H9 (cell line): Measurements from ENCODE around the gene SHMT2. TPM values are rescaled to one million over a fixed set of nuclear protein-coding genes. Genes with fewer than 3 reads are reported as not detected.

Experiments
- DNase-seq: peaks from one replicate; pipeline ENCODE4 v3.0.0-alpha.2; 2017
- H2AFZ ChIP-seq: one replicate; pipeline ENCODE4 v1.6.1; 2013; ENCODE audit warnings: mild to moderate bottlenecking, low read length, control low read depth, moderate library complexity
- H2AK5ac ChIP-seq: 2 replicates; pipeline ENCODE4 v1.6.1; 2013; ENCODE audit warnings: low read length, control low read depth, mixed read lengths; ENCODE audit not compliant: insufficient read length
- H2BK120ac ChIP-seq: one replicate; pipeline ENCODE4 v1.6.1; 2013; ENCODE audit warnings: low read depth, mild to moderate bottlenecking, low read length, control low read depth, inconsistent platforms; ENCODE audit not compliant: poor library complexity, severe bottlenecking
- H2BK12ac ChIP-seq: 2 replicates; pipeline ENCODE4 v1.6.1; 2013; ENCODE audit warnings: low read length, control low read depth, mixed read lengths, low read depth; ENCODE audit not compliant: insufficient read length
- H2BK15ac ChIP-seq: 2 replicates; pipeline ENCODE4 v1.6.1; 2013; ENCODE audit warnings: low read depth, low read length, control low read depth
- H2BK20ac ChIP-seq: one replicate; pipeline ENCODE4 v1.6.1; 2013; ENCODE audit warnings: low read depth, mild to moderate bottlenecking, low read length, control low read depth, inconsistent platforms; ENCODE audit not compliant: poor library complexity, severe bottlenecking
- H2BK5ac ChIP-seq: 2 replicates; pipeline ENCODE4 v1.6.1; 2013; ENCODE audit warnings: low read length, control low read depth, mixed read lengths; ENCODE audit not compliant: insufficient read length
- H3K14ac ChIP-seq: 2 replicates; pipeline ENCODE4 v1.6.1; 2013; ENCODE audit warnings: low read length, control low read depth; ENCODE audit not compliant: insufficient read depth
- H3K18ac ChIP-seq: 2 replicates; pipeline ENCODE4 v1.6.1; 2013; ENCODE audit warnings: low read depth, mild to moderate bottlenecking, mixed read lengths, low read length, control low read depth; ENCODE audit not compliant: insufficient read length
- H3K23ac ChIP-seq: 2 replicates; pipeline ENCODE4 v1.6.1; 2013; ENCODE audit warnings: low read length, control low read depth, mixed read lengths, low read depth; ENCODE audit not compliant: insufficient read length
- H3K23me2 ChIP-seq: 2 replicates; pipeline ENCODE4 v1.6.1; 2013; ENCODE audit warnings: low read depth, mild to moderate bottlenecking, mixed read lengths, low read length, control low read depth; ENCODE audit not compliant: insufficient read length, poor library complexity, severe bottlenecking
- H3K27ac ChIP-seq: 2 replicates; pipeline ENCODE4 v1.5.1; 2013; ENCODE audit warnings: low read length, control low read depth, mixed read lengths, low read depth; ENCODE audit not compliant: insufficient read length
- H3K27me3 ChIP-seq: 2 replicates; pipeline ENCODE4 v1.6.1; 2013; ENCODE audit warnings: low read length, control low read depth, inconsistent platforms; ENCODE audit not compliant: insufficient read depth
- H3K4ac ChIP-seq: 2 replicates; pipeline ENCODE4 v1.6.1; 2013; ENCODE audit warnings: low read depth, mild to moderate bottlenecking, control low read depth, inconsistent platforms, low read length, moderate library complexity
- H3K4me1 ChIP-seq: 2 replicates; pipeline ENCODE4 v1.6.1; 2013; ENCODE audit warnings: low read length, control low read depth, inconsistent platforms; ENCODE audit not compliant: insufficient read depth
- H3K4me2 ChIP-seq: 2 replicates; pipeline ENCODE4 v1.6.1; 2013; ENCODE audit warnings: low read length, control low read depth, mixed read lengths; ENCODE audit not compliant: insufficient read length, insufficient read depth
- H3K56ac ChIP-seq: 2 replicates; pipeline ENCODE4 v1.6.1; 2013; ENCODE audit warnings: low read depth, mild to moderate bottlenecking, mixed read lengths, low read length, control low read depth; ENCODE audit not compliant: insufficient read length
- H3K79me1 ChIP-seq: 2 replicates; pipeline ENCODE4 v1.6.1; 2013; ENCODE audit warnings: low read depth, mild to moderate bottlenecking, moderate library complexity, low read length, control low read depth, inconsistent platforms; ENCODE audit not compliant: insufficient read depth, poor library complexity, severe bottlenecking
- H3K79me2 ChIP-seq: 2 replicates; pipeline ENCODE4 v1.6.1; 2013; ENCODE audit warnings: low read length, control low read depth, inconsistent platforms; ENCODE audit not compliant: insufficient read depth
- H3K9ac ChIP-seq: 2 replicates; pipeline ENCODE4 v1.6.1; 2013; ENCODE audit warnings: low read length, control low read depth, mixed read lengths; ENCODE audit not compliant: insufficient read length; ENCODE audit errors: extremely low read depth
- H3K9me3 ChIP-seq: one replicate; pipeline ENCODE4 v1.6.1; 2013; ENCODE audit warnings: low read depth, low read length, inconsistent platforms; ENCODE audit not compliant: control insufficient read depth
- H3T11ph ChIP-seq: one replicate; pipeline ENCODE4 v1.6.1; 2013; ENCODE audit warnings: mild to moderate bottlenecking, low read length, control low read depth, inconsistent platforms
- H4K20me1 ChIP-seq: one replicate; pipeline ENCODE4 v1.6.1; 2013; ENCODE audit not compliant: control insufficient read depth, insufficient read length, insufficient read depth
- H4K5ac ChIP-seq: 2 replicates; pipeline ENCODE4 v1.6.1; 2013; ENCODE audit warnings: low read depth, mild to moderate bottlenecking, mixed read lengths, low read length, control low read depth; ENCODE audit not compliant: insufficient read length
- H4K8ac ChIP-seq: replicated peaks from 2 replicates; pipeline ENCODE4 v1.6.1; 2013; ENCODE audit warnings: low read length, control low read depth, mixed read lengths, low read depth; ENCODE audit not compliant: insufficient read length
- H4K91ac ChIP-seq: 2 replicates; pipeline ENCODE4 v1.6.1; 2013; ENCODE audit warnings: low read depth, mild to moderate bottlenecking, moderate library complexity, mixed read lengths, low read length, control low read depth; ENCODE audit not compliant: insufficient read length
- H3K27ac Mint-ChIP-seq, 3 experiments: 2 replicates in 2 of 3; 3 replicates in 1 of 3; pipeline ENCODE4 v1.8.0; 2020 to 2021; ENCODE audit warnings: mixed read lengths in 3 of 3, mild to moderate bottlenecking in 1 of 3, moderate library complexity in 1 of 3
- H3K27me3 Mint-ChIP-seq: 2 replicates; pipeline ENCODE4 v1.8.0; 2021; ENCODE audit warnings: low read depth, mild to moderate bottlenecking, moderate library complexity, mixed read lengths
- H3K36me3 Mint-ChIP-seq, 3 experiments: 2 replicates in 2 of 3; 3 replicates in 1 of 3; pipeline ENCODE4 v1.8.0; 2020 to 2021; ENCODE audit warnings: low read depth in 3 of 3, mixed read lengths in 3 of 3; ENCODE audit not compliant: insufficient read depth in 1 of 3
- H3K4me1 Mint-ChIP-seq, 2 experiments: 2 replicates each; pipeline ENCODE4 v1.8.0; 2020; ENCODE audit warnings: mixed read lengths in 2 of 2
- H3K4me3 Mint-ChIP-seq, 2 experiments: 2 replicates in 1 of 2; 3 replicates in 1 of 2; pipeline ENCODE4 v1.8.0; 2020 to 2021; ENCODE audit warnings: mild to moderate bottlenecking in 2 of 2, mixed read lengths in 2 of 2, moderate library complexity in 1 of 2
- H3K9me3 Mint-ChIP-seq, 2 experiments: 2 replicates in 1 of 2; 3 replicates in 1 of 2; pipeline ENCODE4 v1.8.0; 2020; ENCODE audit warnings: mild to moderate bottlenecking in 2 of 2, mixed read lengths in 2 of 2, moderate library complexity in 1 of 2
- WGBS: extraction: QIAGEN DNeasy Blood & Tissue Kit; methylation state at CpG from one replicate; pipeline ENCODE4 v1.1.7; 2013; ENCODE audit warnings: missing lambda C conversion rate, low lambda C conversion rate, mixed read lengths; ENCODE audit not compliant: insufficient read length; ENCODE audit errors: extremely low coverage; 5-methylcytosine and 5-hydroxymethylcytosine counted together
- total RNA-seq: library from RNA; stranded (reverse); gene quantifications from 2 replicates; pipeline ENCODE4 v1.2.1, GENCODE V29; 2021
- TF ChIP-seq, protein P1 (sequence below): fragments of 200-600 bp; sonication (generic); conservative IDR thresholded peaks from 3 replicates; pipeline ENCODE4 v1.8.0; 2021; ENCODE audit warnings: antibody characterized with exemption, mild to moderate bottlenecking

Gene SHMT2
- total RNA-seq, 1 experiment from 2014 or later: 260 TPM

DNA sequence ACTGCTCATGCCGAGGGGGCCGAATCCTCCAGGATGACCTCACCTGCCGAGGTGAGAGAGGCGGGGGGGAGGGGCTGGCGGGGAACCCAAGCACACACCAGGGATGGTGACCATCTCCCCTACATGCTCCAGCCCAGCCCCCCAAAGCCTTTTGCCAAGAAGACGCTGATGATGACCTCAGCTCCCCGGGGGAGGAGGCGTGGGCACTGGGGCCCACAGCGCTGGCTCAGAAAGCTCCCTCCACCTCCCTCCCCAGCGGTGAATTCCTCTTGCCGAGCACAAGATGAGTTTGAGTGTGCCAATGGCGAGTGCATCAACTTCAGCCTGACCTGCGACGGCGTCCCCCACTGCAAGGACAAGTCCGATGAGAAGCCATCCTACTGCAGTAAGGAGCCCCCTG lies 36.6 kb upstream of the SHMT2 start:
- Histone ChIP-seq H2BK15ac (no peak overlapping the region), H3K79me1 (no peaks in the 10 kb centered on the region), H4K8ac (no peak overlapping the region), H3K18ac (no peak overlapping the region), H3K9me3 (no peaks in the 10 kb centered on the region), H3K23me2 (no peaks in the 10 kb centered on the region), H2BK12ac (no peak overlapping the region), H3K14ac (no peak overlapping the region), H2BK20ac (no peak overlapping the region), H2AFZ (no peak overlapping the region), H4K91ac (no peak overlapping the region), H2AK5ac (no peak overlapping the region), H2BK120ac (no peak overlapping the region), H3K56ac (no peak overlapping the region), H2BK5ac (no peak overlapping the region), H3K23ac (no peak overlapping the region), H3K4me1 (no peaks in the 10 kb centered on the region), H3T11ph (no peak overlapping the region), H3K79me2 (no peaks in the 10 kb centered on the region), H3K9ac (no peak overlapping the region), H3K27me3 (no peaks in the 10 kb centered on the region), H3K4me2 (no peak overlapping the region), H4K5ac (no peak overlapping the region), H3K27ac (no peak overlapping the region), H3K4ac (no peak overlapping the region), H4K20me1 (no peaks in the 10 kb centered on the region)
- no CpG with 5 or more reads among the region's 16 CpGs for WGBS
- Mint-ChIP-seq H3K27me3 (no peaks in the 10 kb centered on the region; the same call in 1 of the 2 replicates), H3K27ac (no peak overlapping the region), H3K4me3 (0 out of 5 replicates have a peak overlapping the region, but pooled peaks of 1 of the 2 experiments have one; percentile 17), H3K36me3 (peaks cover 64 to 96% (median 92%) of the 10 kb centered on the region in 3 experiments), H3K9me3 (no peaks in the 10 kb centered on the region; a peak in 1 of 5 replicates), H3K4me1 (no peaks in the 10 kb centered on the region)
- TF ChIP-seq, protein P1, sequence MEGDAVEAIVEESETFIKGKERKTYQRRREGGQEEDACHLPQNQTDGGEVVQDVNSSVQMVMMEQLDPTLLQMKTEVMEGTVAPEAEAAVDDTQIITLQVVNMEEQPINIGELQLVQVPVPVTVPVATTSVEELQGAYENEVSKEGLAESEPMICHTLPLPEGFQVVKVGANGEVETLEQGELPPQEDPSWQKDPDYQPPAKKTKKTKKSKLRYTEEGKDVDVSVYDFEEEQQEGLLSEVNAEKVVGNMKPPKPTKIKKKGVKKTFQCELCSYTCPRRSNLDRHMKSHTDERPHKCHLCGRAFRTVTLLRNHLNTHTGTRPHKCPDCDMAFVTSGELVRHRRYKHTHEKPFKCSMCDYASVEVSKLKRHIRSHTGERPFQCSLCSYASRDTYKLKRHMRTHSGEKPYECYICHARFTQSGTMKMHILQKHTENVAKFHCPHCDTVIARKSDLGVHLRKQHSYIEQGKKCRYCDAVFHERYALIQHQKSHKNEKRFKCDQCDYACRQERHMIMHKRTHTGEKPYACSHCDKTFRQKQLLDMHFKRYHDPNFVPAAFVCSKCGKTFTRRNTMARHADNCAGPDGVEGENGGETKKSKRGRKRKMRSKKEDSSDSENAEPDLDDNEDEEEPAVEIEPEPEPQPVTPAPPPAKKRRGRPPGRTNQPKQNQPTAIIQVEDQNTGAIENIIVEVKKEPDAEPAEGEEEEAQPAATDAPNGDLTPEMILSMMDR: no peak
- DNase-seq: no peak
